ENCODE data around the gene ABHD1.

The ABHD1 gene

GRCh38 chr2:27080140-27080469 is 43.5 kb upstream of the ABHD1 start (continued):
- no peak for TF ChIP-seq ZNF394 (tag by site-specific recombination; IDR thresholded peaks at IDR 0.05; ENCODE audit: borderline replicate concordance)
- TF ChIP-seq BCL11B (tag by site-specific recombination; IDR thresholded peaks at IDR 0.05; ENCODE audit: low read depth): no peak
- no peak for TF ChIP-seq ZNF529 (tag by site-specific recombination; IDR thresholded peaks at IDR 0.05; ENCODE audit: insufficient replicate concordance)

GRCh38 chr2:27080603-27080936 is 43.0 kb upstream of the ABHD1 start:
- Histone ChIP-seq H3K9me3 (ENCODE audit: control insufficient read depth, insufficient read depth, low read depth, low read length) (no peaks in the 10 kb centered on the region), H3K36me3 (ENCODE audit: control insufficient read depth in 2 of 2, insufficient read depth in 1 of 2, low read length in 2 of 2) (no peaks in the 10 kb centered on the region), H3K4me3 (ENCODE audit: low read depth, low read length) (no peak overlapping the region), H3K4me1 (ENCODE audit: control insufficient read depth, insufficient read depth, low read length) (peaks cover 5% of the 10 kb centered on the region), H3K27ac (ENCODE audit: extremely low read depth, low read depth, low read length) (no peak overlapping the region)
- TF ChIP-seq ZNF530 (tag by site-specific recombination; IDR thresholded peaks at IDR 0.05; ENCODE audit: low read depth): no peak
- no peak for TF ChIP-seq AEBP2 (tag by site-specific recombination; IDR thresholded peaks at IDR 0.05; ENCODE audit: borderline replicate concordance)
- TF ChIP-seq ZNF157 (tag by site-specific recombination; IDR thresholded peaks at IDR 0.05): no peak
- TF ChIP-seq ZNF473 (tag by site-specific recombination; IDR thresholded peaks at IDR 0.05): no peak
- TF ChIP-seq ZNF48 (tag by site-specific recombination; IDR thresholded peaks at IDR 0.05): no peak
- TF ChIP-seq ZNF510 (tag by site-specific recombination; IDR thresholded peaks at IDR 0.05; ENCODE audit: insufficient replicate concordance): no peak
- TF ChIP-seq ZNF112 (tag by site-specific recombination; IDR thresholded peaks at IDR 0.05): no peak
- TF ChIP-seq ZNF175 (tag by site-specific recombination; IDR thresholded peaks at IDR 0.05): no peak
- TF ChIP-seq ZNF391 (tag by site-specific recombination; IDR thresholded peaks at IDR 0.05; ENCODE audit: borderline replicate concordance, low read depth): no peak
- no peak for TF ChIP-seq ZNF707 (tag by site-specific recombination; IDR thresholded peaks at IDR 0.05)
- TF ChIP-seq SCRT2 (tag by site-specific recombination; IDR thresholded peaks at IDR 0.05): no peak
- TF ChIP-seq ZNF169 (tag by site-specific recombination; IDR thresholded peaks at IDR 0.05): no peak
- POLR2A ChIA-PET: interaction anchor here (1.0 to 4.1 kb wide), 5 partner anchors 8 to 47 kb away, joined by 3 to 45 read pairs (median 10); partner anchors contain the start of genes AGBL5, OST4 and TMEM214
- CTCF ChIA-PET: interaction anchor here (0.6 to 1.5 kb wide), 11 partner anchors 13 to 1335 kb away, joined by 3 to 7 read pairs (median 3); partner anchors contain the start of genes AGBL5 and MPV17

- CTCF ChIA-PET: interaction anchor here (0.6 to 1.5 kb wide), 5 partner anchors 13 to 236 kb away, joined by 3 to 8 read pairs (median 3); no protein-coding TSS in a partner anchor
- POLR2A ChIA-PET: interaction anchor here (1.0 to 4.1 kb wide), 4 partner anchors 10 to 32 kb away, joined by 4 to 45 read pairs (median 14); partner anchors contain the start of genes AGBL5 and OST4
- Histone ChIP-seq H3K27ac (ENCODE audit: extremely low read depth, low read depth, low read length) (peak overlapping the region; percentile 57), H3K36me3 (ENCODE audit: control insufficient read depth in 2 of 2, insufficient read depth in 1 of 2, low read length in 2 of 2) (no peaks in the 10 kb centered on the region), H3K4me1 (ENCODE audit: control insufficient read depth, insufficient read depth, low read length) (peaks cover 8% of the 10 kb centered on the region), H3K9me3 (ENCODE audit: control insufficient read depth, insufficient read depth, low read depth, low read length) (no peaks in the 10 kb centered on the region), H3K4me3 (ENCODE audit: low read depth, low read length) (no peak overlapping the region)
- TF ChIP-seq ZNF2 (tag by site-specific recombination; IDR thresholded peaks at IDR 0.05) (no peak), ZNF580 (tag by site-specific recombination; IDR thresholded peaks at IDR 0.05) (no peak), ZFHX2 (tag by site-specific recombination; conservative IDR thresholded peaks at IDR 0.05) (peak; percentile 33), ZNF18 (tag by site-specific recombination; IDR thresholded peaks at IDR 0.05) (no peak)
These were observed 41.4 kb upstream of the ABHD1 start for GRCh38 chr2:27081984-27082772.

Data from HEK293 (cell line).